Heart left ventricle (tissue), 13 donors: ENCODE data around the gene C3.

Experiments
- CTCF ChIP-seq, 12 donors: fragments of 200-600 bp; sonication (generic) in 4 of 12; IDR thresholded peaks; one replicate each; pipeline versions ENCODE4 v1.5.0 to v1.8.0; 2018 to 2022; ENCODE audit warnings: antibody characterized with exemption in 12 of 12, mild to moderate bottlenecking in 5 of 12
- POLR2A ChIP-seq, 2 donors: fragments of 450-650 bp; IDR thresholded peaks; one replicate each; pipeline ENCODE4 v1.6.1; 2017; ENCODE audit warnings: antibody characterized with exemption in 2 of 2, mild to moderate bottlenecking in 2 of 2, moderate library complexity in 2 of 2
- donor health status: ischemic (EF 13 %, LVEDD 7.1; RV severe dilation, severe dysfunction).
- donor health status: DM: no; HTN: yes; CAD: no.
- donor health status: DM: no; HTN: no; CAD: no.
- donor health status: ischemic (EF 25% LVEDD 6.9; RV normal size, moderate dysfunction).
- donor health status: ischemic (EF 25% LVEDD 5.7; RV mildly dilated, moderate dysfunction).
- donor health status: ischemic (EF 35%, LVEDD 5.7; RV mildly dilated, moderate dysfunction).
- donor health status: nonischemic (EF 11% LVEDD 7.7; RV severe dilation, severe dysfunction).
- donor health status: DM: yes; HTN: yes; CAD: no.
- donor health status: PGD.
- donor health status: ischemic (EF 29% LVEDD 5.4; RV normal size, mild dysfunction).
- donor health status: nonischemic (EF 23%, LVEDD 6.1; RV moderate dilation, normal function).

GRCh38 chr19:6751189-6751588 is 30.7 kb upstream of the C3 start:
- TF ChIP-seq CTCF (IDR thresholded peaks at IDR 0.05) (no peak), POLR2A (IDR thresholded peaks at IDR 0.05) (no peak)
